NCI-H526 (cell line): ENCODE results near the gene TMSB4X.

Source experiments
- DNase-seq, 2 experiments: peaks; one replicate each; lab custom pipeline; 2025; lab: John Stamatoyannopoulos, UW

TMSB4X gene

GRCh38 chrX:13024986-13025385 lies 50.1 kb downstream of the TMSB4X start:
- no peak for DNase-seq
